IPS DF 4.7 (cell line): Measurements from ENCODE around the gene PCNT.
"Not testable (repeated sequence)": the region's sequence is repeated elsewhere in the genome, so short reads cannot be mapped to it uniquely, and the experiment has no call there.

Source experiments
- DNase-seq: peaks from one replicate; pipeline ENCODE4 v3.0.0-alpha.2; 2013; ENCODE audit warnings: low spot score; ENCODE audit errors: extremely low read depth

The PCNT gene

DNA sequence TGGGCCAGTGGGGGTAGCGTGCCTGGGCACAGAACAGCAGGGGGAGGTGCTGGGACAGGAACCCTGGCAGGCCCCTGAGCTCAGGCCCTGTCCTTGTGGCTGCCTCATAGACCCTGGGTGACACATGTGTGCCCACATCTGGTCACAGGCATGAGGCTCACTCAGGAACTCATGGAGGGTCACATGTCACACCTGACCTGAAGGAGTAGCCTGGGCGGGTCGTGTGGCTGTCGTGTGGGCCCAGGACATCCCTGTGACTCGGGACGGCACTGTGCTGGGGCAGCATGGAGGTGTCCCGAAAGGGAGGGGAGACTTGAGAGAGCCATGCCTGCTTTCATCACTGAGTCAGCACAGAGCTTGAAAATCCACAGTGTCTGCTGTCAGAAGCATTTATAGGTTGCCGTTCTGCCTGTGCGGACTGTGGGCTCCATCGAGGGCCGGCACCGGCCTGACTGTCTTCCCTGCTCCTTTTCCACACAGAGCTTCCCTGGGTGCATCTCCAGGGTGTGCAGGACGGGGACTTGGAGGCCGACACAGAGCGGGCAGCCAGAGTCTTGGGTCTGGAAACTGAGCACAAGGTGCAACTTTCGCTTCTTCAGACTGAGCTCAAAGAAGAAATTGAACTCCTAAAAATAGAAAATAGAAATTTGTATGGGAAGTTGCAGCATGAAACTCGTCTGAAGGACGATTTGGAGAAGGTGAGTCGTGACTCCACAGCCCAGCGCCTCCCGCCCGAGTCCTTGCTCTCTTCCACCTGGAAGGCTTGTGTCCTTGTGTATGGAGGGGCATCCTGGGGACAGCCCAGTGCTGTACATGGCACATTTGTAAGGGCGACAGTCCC is 32.8 kb downstream of the PCNT start:
- DNase-seq: no peak

DNA sequence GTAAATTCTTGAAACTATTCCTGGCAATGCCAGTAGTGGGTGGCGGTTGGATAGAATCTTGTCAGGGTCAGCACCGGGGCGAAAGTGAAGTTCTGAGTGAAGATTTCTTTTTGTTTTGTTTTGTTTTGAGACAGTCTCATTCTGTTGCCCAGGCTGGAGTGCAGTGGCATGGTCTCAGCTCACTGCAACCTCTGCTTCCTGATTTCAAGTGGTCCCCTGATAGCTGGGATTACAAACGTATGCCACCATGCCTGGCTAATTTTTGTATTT is 33.3 kb downstream of the PCNT start:
- DNase-seq: no peak

DNA sequence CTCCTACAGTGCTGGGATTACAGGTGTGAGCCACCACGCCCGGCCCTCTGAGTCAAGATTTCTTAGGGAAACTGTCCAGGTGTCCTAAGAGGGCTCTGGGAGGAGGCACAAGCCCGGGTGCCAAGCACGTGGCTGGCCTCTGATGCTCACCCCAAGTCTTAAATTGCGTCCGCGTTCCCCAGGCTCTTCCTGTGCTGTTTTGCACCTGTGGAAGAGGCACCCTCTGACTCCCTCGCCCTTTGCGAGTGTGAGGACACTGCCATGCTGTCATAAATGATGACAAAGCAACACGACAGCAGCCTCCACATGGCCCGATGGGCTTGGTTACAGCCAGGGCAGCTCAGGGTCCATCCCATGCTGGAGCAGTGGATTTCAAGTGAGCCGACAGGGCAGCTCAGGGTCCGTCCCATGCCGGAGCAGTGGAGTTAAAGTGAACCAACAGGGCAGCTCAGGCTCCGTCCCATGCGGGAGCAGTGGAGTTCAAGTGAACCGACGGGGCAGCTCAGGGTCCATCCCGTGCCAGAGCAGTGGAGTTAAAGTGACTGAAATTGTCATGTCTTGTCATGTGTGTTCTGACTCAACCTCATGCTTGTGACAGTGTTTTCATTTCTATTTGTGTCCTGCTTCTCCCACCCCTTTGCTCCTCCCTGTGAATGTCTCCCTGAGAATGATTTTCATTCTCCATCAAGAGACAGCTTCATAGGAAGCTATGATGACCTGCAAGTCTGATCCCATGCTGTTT is 33.9 kb downstream of the PCNT start:
- no peak for DNase-seq

DNA sequence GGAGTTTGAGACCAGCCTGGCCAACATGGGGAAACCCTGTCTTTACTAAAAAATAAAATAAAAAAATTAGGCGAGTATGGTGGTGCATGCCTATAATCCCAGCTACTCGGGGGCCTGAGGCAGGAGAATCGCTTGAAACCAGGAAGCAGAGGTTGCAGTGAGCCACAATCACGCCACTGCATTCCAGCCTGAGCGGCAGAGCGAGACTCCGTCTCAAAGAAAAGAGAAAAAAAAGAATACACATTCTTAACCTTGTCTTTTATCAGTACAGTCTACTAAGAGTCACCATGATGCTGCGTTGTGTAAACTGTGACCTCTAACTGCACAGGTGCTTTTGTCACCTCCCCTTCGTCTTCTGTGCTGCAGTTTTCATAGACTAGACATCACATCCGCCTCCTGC is 37.2 kb downstream of the PCNT start:
- no peak for DNase-seq

DNA sequence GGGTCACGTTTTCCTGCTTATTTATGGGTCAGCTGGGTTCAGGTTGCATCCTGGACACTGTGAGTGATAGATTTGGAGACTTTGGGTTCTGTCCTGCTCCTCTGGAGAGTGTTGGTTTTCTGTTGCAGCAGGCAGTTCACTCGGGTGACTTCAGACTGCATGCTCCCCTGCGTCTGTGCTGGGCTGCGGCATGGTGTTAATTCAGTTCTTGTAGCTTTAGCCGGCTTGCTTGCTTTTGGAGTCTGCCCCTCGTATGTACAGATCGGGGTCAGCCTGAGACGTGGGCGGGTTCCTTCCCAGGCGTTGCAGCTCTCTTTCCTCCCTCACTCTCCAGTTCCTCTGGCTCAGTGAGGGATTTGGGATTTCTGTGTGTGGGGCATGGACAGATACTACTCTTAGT is 38.0 kb downstream of the PCNT start:
- no peak for DNase-seq

DNA sequence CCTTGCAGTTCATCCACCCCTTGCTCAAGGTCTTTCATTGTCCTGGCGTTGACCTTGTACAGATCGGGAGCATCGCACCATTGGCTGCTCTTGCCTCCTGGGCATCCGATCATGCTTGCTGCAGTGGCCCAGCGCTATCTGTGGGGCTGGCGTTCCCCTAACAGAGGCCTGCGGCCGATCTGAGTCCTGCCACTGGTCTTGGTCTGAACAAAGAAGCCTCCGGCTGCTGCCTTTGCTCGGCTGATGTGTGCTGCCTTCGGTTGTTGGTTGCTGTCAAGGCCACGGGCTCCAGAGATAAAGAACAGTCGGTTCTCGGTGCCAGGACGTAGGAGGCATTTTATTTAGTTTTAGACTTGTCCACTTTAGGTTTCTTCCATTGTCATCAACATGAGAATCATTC is 39.0 kb downstream of the PCNT start:
- no peak for DNase-seq

DNA sequence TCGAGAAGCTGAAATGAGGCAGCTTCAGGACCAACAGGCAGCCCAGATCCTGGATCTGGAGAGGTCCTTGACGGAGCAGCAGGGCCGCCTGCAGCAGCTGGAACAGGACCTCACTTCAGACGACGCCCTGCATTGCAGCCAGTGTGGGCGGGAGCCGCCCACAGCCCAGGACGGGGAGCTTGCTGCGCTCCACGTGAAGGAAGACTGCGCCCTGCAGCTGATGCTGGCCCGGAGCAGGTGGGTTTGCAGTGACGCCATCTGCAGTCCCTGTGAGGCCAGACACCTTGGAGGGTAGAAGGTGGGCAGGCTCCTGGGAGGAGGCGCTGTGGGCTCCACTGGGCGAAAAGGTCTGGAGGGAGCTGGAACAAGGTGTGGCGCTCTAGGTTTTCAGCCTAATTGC is 39.7 kb downstream of the PCNT start:
- DNase-seq: no peak

DNA sequence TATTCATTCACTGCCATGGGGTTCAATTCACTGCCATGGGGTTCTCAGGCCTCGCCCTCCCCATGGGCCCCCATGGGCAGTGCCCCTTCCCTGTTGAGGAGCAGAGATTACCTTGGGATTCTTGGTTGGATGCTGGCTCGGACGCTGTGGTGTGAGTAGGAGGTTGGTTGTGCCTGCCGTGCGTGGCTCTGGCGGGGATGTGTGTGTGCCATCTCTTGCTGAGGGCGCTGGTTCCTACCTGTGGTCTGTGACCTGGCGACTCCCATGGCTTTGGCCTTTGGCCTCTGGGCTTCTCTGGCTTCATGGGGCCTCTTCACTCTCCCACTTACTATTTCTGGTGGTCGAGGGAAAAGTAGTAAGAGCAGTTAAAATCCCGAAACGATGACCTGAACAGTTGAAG is 42.1 kb downstream of the PCNT start:
- DNase-seq: no peak

DNA sequence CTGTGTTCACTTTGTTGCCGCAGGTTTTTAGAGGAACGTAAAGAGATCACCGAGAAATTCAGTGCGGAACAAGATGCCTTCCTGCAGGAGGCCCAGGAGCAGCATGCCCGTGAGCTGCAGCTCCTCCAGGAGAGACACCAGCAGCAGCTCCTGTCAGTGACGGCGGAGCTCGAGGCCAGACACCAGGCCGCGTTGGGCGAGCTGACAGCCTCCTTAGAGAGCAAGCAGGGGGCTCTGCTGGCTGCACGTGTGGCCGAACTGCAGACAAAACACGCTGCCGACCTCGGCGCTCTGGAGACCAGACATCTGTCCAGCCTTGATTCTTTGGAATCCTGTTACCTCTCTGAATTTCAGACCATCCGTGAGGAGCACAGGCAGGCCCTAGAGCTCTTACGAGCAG is 42.6 kb downstream of the PCNT start:
- no peak for DNase-seq

DNA sequence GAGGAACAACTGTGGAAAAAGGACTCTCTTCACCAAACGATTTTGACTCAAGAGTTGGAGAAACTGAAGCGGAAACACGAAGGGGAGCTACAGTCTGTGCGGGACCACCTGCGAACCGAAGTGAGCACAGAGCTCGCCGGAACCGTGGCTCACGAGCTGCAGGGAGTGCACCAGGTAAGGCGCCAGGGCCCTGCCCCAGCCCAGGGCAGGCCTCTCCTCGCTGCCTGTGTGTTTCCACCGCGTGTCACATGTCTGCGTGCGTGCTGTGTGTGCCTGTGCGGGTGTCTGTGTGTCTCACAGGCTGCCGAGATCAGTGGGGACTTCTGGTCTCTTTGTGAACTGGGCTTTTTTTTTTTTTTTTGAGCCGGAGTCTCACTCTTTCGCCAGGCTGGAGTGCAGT is 43.0 kb downstream of the PCNT start:
- no peak for DNase-seq

DNA sequence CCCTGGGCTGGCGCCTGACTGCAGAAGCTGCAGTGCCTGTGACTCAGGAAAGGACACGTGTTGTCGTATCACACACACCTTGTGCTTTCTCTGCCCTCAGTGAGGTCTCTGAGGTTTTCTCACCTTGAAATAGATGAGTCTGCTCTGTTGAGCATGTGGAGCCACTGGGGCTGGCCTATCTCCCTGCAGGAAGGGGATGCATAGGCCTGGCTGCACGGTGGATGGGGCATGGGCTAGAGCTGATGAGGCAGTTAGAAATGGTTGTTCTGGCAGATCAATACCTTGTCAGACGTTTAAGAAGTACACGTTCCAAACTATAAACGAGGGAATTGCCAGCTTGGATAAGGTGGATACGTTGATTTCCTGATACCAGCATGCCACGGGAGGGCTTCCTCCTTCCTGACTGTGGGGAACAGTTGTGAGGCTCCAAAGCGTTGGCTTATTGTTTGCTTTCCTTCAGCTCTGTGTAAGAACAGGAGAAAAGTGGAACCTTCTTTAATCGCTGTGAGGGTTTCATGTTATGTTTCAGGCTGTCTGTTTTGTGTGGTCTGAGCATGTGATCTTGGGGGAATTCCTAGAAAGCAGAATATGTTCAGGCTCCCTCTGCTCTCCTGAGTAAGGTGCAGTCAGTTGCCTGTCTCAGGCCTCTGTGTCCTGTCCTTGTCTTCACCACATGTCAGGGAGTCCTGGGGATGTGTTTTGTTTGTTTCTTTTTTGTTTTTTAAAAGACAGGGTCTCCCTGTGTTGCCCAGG is 44.8 kb downstream of the PCNT start:
- no peak for DNase-seq

DNA sequence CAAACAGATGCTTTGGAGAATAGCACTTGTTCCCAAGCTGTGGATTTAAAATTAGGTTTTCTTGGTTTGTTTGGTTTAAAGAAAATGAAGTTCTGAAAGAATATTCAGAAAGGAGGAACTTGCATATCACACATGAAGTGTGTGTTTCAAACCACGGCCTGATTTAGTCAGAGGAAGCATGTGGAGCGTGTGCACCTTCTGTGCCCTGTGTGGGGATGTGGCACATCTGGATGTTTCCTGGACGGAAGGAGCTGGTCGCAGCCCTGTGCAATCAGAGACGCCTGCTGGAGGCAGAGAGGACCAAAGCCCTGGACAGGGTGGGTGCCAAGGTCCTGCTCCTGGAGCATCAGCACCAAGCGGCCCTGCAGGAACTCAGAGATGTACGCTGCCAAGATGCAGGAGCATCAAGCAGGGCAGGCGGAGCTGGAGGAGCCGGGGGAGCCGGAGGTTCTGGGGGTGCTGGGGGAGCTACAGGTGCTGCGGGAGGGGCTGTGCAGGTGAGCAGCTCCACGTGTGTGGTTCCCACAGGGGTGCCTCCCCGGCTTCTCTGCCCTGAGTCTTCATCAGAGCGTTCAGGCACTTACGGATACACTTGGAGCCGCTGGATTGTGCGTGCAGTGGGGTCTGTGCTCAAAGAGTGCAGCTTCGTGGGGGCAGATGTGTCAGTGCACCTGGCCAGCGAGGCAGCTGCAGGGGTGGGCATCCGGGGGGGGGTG is 45.7 kb downstream of the PCNT start:
- DNase-seq: no peak

DNA sequence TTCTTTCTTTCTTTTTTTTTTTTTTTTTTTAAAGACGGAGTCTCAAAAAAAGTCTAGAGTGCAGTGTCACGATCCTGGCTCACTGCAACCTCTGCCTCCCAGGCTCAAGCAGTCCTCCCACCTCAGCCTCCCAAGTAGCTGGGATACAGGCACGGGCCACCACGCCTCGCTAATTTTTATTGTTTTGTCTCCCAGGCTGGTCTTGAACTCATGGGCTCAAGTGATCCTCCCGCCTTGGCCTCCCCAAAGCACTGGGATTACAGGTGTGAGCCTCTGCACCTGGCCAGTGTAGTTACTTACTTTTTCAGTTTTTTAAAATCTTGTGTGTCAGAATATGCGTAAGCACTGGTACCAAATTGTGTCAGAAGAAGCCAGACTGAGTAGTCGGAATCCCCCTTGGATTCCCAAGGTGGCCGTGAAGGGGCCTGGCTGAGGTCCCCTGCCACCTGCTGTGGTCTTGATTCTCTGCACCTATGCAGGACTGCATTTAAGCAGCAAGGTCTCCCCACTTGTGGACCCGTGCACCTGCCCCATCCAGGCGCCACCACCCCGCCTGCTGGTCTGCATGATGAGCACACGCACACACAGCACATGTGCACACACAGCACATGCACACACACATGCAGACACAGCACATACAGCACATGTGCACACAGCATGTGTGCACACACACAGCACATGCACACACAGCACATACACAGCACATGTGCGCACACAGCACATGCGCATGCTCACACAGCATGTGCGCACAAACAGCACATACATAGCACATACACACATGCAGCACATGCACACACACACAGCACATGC is 47.5 kb downstream of the PCNT start:
- DNase-seq: no peak

DNA sequence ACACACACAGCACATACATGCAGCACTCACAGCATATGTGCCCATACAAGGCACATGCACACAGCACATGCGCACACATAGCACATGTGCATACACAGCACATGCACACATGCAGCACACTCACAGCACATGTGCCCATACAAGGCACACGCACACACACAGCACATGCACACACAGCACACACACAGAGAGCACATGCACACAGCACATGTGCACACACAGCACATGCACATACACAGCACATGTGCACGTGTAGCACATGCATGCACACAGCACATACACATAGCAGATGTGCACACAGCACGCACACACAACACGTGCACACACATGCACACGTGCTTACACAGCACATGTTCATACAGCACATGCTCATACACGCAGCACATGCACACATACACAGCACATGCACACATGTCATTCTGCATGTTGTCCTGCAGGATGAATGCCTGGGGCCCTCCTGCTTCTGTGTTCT is 48.1 kb downstream of the PCNT start:
- no peak for DNase-seq

DNA sequence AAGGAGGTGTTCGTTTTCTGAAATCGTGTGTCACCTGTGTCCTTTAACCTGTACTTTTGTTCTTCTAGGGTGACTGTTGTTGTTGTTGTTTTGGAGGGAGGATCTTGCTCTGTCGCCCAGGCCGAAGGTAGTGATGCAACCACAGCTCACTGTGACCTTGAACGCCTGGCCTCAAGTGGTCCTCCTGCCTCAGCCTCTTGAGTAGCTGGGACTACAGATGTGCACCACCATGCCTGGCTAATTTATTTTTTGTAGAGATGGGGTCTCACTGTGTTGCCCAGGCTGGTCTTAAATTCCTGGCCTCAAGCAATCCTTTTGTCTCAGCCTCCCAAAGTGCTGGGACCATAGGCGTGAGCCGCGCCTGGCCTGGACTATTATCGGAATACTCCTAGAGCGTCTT is 49.0 kb downstream of the PCNT start:
- not testable (repeated sequence) for DNase-seq

DNA sequence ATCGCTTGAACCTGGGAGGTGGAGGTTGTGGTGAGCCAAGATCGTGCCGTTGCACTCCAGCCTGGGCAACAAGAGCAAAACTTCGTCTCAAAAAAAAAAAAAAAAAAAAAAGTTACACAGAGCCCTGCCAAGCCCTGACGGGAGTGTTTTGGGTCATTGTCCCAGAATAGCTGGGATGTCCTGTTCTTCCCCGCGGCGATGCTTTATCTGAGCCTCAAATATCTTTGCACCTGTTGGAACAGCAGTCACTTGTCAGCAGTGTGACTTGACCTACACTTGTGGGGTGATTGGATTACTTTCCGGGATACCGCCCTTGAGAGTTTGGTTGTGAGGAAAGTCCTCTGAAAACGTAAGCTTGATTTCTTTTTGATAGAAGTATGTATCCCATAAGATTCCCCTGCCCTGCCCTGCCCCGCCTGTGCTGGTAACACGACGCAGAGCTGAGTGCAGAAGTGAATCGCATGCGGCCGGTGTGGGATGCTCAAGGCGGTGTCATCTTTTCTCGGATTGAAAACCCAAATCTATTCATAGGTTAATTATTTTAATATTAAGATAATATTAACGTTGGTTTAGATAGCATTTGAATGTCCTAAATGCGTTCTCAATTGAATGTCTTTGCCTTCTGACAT is 50.9 kb downstream of the PCNT start:
- DNase-seq: no peak

DNA sequence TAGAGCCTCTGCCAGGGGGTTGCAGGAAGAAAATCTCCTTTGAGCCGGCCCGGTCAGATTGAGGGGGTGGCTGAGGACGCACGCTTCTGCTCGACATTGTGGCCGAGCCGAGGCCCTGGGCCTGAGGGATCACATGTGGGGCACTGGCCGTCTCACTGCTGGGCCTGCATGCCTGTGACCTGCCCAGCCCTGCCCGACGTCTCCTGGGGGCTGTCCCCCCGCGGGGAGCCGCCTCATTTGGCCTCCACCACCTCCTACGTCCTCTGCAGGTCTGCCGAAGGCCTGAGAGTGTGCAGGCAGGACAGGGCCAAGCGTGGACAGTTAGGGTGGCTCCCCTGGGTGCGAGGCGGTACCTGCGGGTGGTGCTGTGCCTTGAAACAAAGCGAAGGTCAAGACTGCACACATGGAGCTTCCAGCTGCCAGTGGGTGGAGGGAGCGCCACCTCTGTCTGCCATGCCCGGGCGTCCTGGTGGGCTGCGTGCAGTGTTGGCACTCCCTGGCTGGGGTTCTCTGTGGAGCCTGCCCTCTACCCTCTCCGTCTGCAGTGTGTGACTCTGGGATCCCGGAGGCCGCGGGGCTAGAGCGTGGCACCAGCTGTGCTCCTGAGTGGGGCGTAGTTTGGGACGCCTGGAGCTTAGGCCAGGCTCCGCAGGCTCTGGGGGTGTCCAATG is 51.7 kb downstream of the PCNT start:
- DNase-seq: no peak

DNA sequence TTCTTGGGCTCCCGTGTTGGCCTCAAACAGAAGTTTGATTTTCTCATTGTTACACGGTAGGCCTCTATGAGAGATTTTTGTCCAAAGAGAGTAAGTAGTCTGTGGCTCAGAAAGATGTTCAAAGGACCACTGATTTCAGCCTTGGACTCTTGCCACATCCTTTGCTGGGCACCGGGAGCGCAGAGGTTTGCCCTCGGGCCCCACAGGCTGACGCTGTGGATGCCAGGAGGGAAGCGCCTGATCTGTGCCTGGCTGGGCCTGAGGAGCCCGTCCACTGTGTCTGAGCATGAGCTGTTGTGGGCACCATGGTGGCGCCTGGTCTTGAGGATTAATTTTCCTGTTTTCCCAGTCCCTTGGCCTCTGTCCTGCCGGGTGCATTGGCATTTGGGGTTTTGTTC is 52.3 kb downstream of the PCNT start:
- DNase-seq: no peak

DNA sequence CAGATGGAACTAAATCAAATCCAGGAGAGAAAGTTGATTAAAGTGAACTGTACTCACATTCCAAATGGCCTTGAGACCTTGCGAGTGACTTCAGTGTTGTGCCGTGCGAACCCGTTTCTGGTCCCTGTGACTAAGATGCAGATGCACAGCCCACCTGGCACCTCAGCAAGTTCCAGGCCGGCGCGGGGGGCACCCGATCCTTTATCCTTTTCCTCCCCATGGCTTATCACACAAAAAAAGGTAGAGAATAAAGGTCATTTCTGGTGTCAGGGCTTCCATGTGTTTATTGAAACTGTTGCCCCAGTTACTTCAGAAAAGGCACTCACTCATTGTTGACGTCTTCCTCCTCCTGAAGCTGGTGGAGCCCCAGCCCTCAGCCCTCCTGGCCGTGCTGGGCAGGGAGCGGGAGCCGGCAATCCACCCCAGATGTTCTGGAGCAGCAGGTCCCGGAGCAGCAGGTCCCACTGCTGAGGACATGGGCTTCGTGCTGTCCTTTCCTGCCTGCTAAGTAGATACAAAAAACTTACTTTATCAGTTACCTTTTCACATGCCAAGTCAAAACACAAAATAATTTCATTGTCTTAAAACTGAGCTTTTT is 53.0 kb downstream of the PCNT start:
- no peak for DNase-seq
